Panc1 (cell line): Measurements from ENCODE around the gene STOM. TPM values are rescaled to one million over a fixed set of nuclear protein-coding genes. Genes with fewer than 3 reads are reported as not detected.
A peak's percentile ranks its signal among the peaks of the same experiment; 100 is the strongest.

Experiments used
- ATAC-seq: fragments of 200-7000 bp; cut with Tn5 transposase; 2 replicates; pipeline ENCODE4 v1.9.1; 2020; ENCODE audit warnings: mild to moderate bottlenecking, moderate library complexity
- Bru-seq: library from RNA; stranded (reverse); fragments of 400-500 nt; gene quantifications from one replicate; lab custom pipeline; 2021; lab: Mats Ljungman, UMichigan
- BruChase-seq, 2 experiments: library from RNA; stranded (reverse); fragments of 400-500 nt; gene quantifications; one replicate each; lab custom pipeline; 2021; lab: Mats Ljungman, UMichigan
- BruUV-seq: library from RNA; stranded (reverse); fragments of 400-500 nt; replicated peaks from 2 replicates; lab custom pipeline; 2021; lab: Mats Ljungman, UMichigan
- CTCF ChIA-PET: fragments of 300-600 bp; sonication (Branson Sonifier 250); formaldehyde crosslinking; loops from one replicate; lab custom pipeline; 2022; ENCODE audit warnings: antibody characterized with exemption; lab: Charles Lee
- POLR2A ChIA-PET: fragments of 300-600 bp; sonication (Branson Sonifier 250); formaldehyde crosslinking; loops from one replicate; lab custom pipeline; 2022; ENCODE audit warnings: antibody characterized with exemption; lab: Charles Lee
- DNase-seq: peaks from one replicate; pipeline ENCODE4 v3.0.0-alpha.2; 2010; ENCODE audit warnings: low read depth, low spot score
- H3K27ac ChIP-seq: 2 replicates; pipeline ENCODE4 v1.5.1; 2011; ENCODE audit warnings: mild to moderate bottlenecking, low read length, inconsistent platforms
- H3K27me3 ChIP-seq: fragments of 200-500 bp; sonication (Bioruptor generic); 2 replicates; pipeline ENCODE4 v1.6.0; 2014; ENCODE audit warnings: low read length, inconsistent platforms; ENCODE audit not compliant: control insufficient read depth, insufficient read depth
- H3K36me3 ChIP-seq: fragments of 200-500 bp; sonication (Bioruptor generic); 2 replicates; pipeline ENCODE4 v1.5.1; 2014; ENCODE audit warnings: inconsistent platforms, mild to moderate bottlenecking, low read length, moderate library complexity; ENCODE audit not compliant: control insufficient read depth, insufficient read depth
- H3K4me1 ChIP-seq: 2 replicates; pipeline ENCODE4 v1.5.1; 2011; ENCODE audit warnings: inconsistent platforms, mild to moderate bottlenecking, low read length, moderate library complexity; ENCODE audit not compliant: control insufficient read depth, insufficient read depth
- H3K4me3 ChIP-seq, 2 experiments: 2 replicates each; pipeline ENCODE4 v1.5.1; 2011 to 2012; ENCODE audit warnings: low read depth in 2 of 2, low read length in 2 of 2, mild to moderate bottlenecking in 2 of 2, inconsistent platforms in 1 of 2, moderate library complexity in 1 of 2
- H3K9me3 ChIP-seq: fragments of 200-500 bp; sonication (Bioruptor generic); 2 replicates; pipeline ENCODE4 v1.5.1; 2014; ENCODE audit warnings: low read depth, mild to moderate bottlenecking, inconsistent platforms, low read length, moderate library complexity; ENCODE audit not compliant: control insufficient read depth, insufficient read depth
- CTCF ChIP-seq: fragments of 450-650 bp; IDR thresholded peaks from 2 replicates; pipeline ENCODE4 v1.5.1; 2017; ENCODE audit warnings: mild to moderate bottlenecking
- POLR2AphosphoS5 ChIP-seq: IDR thresholded peaks from 2 replicates; pipeline ENCODE4 v1.6.1; 2012; ENCODE audit warnings: mild to moderate bottlenecking, low read depth, low read length, moderate library complexity
- REST ChIP-seq, 2 experiments: IDR thresholded peaks; 2 replicates each; pipeline ENCODE4 v1.6.1; 2011 to 2012; ENCODE audit warnings: low read depth in 2 of 2, control low read depth in 1 of 2, low read length in 1 of 2, mild to moderate bottlenecking in 1 of 2, moderate library complexity in 1 of 2; ENCODE audit not compliant: insufficient read depth in 1 of 2
- SIN3A ChIP-seq: IDR thresholded peaks from 2 replicates; pipeline ENCODE4 v1.6.1; 2012; ENCODE audit warnings: low read depth, mild to moderate bottlenecking, low read length, moderate library complexity, borderline replicate concordance; ENCODE audit not compliant: insufficient read depth
- TCF7L2 ChIP-seq: IDR thresholded peaks from 2 replicates; pipeline ENCODE4 v1.6.1; 2011; ENCODE audit warnings: mild to moderate bottlenecking, low read depth, low read length, inconsistent platforms
- in situ Hi-C: cut with HindIII; loops from 2 replicates; pipeline ENCODE4 v1.10.0; 2016; ENCODE audit warnings: low sequenced_read_pairs, low pct_unique_long_range_greater_than_20kb
- intact Hi-C: fragments of 100-400 bp; cut with micrococcal nuclease; formaldehyde crosslinking; loops from one replicate; pipeline ENCODE4 v1.10.0; 2022; ENCODE audit not compliant: unreplicated experiment
- long read RNA-seq: library from polyadenylated mRNA; unstranded; transcript quantifications from one replicate; pipeline ENCODE4 v2.0.0, GENCODE V29; 2021; ENCODE audit not compliant: unreplicated experiment
- polyA plus RNA-seq: library from polyadenylated mRNA; unstranded; fragments of >200 nt; gene quantifications from one replicate; pipeline ENCODE4 v1.2.1, GENCODE V29; 2012; ENCODE audit warnings: missing spikeins; ENCODE audit not compliant: insufficient read length
- total RNA-seq: library from RNA; stranded (reverse); gene quantifications from one replicate; pipeline ENCODE4 v1.2.1, GENCODE V29; 2021; ENCODE audit not compliant: unreplicated experiment

STOM gene
- total RNA-seq = 81.2 TPM
- 61.2 TPM for polyA plus RNA-seq
- percentile 82 among the genes with signal in this experiment for Bru-seq, nascent RNA
- percentile 79 among the genes with signal in this experiment for BruChase-seq, experiment 1, labeled RNA remaining after a 2-hour chase
- BruChase-seq, experiment 2, labeled RNA remaining after a 6-hour chase = percentile 91 among the genes with signal in this experiment
- long read RNA-seq, transcript STOM-201 (7 exons, 3,010 nt) = major isoform, 121 of 148 reads
- long read RNA-seq, partial matches to known transcripts = 6 of 148 reads
- long read RNA-seq, other reads (novel, unspliced or antisense) = 21 of 148 reads

GRCh38 chr9:121369595-121370265 lies at the start of gene STOM:
Gene STOM (minus strand): TSS chr9:121370250. CDS start chr9:121370187, 63 bp downstream.
- DNase-seq (no peak), ATAC-seq (peak; percentile 76)
- Histone ChIP-seq H3K27ac (peak within 1 kb of the TSS; percentile 80), H3K9me3 (no peaks in the 10 kb centered on the region), H3K4me3 (peak within 1 kb of the TSS; percentile 61 to 68), H3K4me1 (peaks cover 32% of the 10 kb centered on the region), H3K27me3 (no peaks in the 10 kb centered on the region), H3K36me3 (no peaks in the 10 kb centered on the region; the same call in 1 of the 2 replicates)
- no peak for TF ChIP-seq CTCF
- peak; percentile 58 for TF ChIP-seq POLR2AphosphoS5
- TF ChIP-seq TCF7L2 = no peak
- no peak for TF ChIP-seq REST (IDR thresholded peaks at IDR 0.05; ENCODE audit: insufficient read depth in 1 of 2, low read depth in 2 of 2, low read length in 1 of 2)
- no peak for TF ChIP-seq SIN3A
- intact Hi-C loops (no loop called here), in situ Hi-C loops (no loop called here)
- BruUV-seq = TSS peak; percentile 70
- ChIA-PET CTCF (no interaction called here), POLR2A (no interaction called here)

GRCh38 chr9:121411993-121412392 lies 41.9 kb upstream of the STOM start:
- DNase-seq (no peak), ATAC-seq (no peak)
- no peaks in the 10 kb centered on the region for H3K36me3 ChIP-seq
- no TSS peak for BruUV-seq
- H3K4me3 ChIP-seq = no peak overlapping the region
- POLR2A ChIA-PET = no interaction called here
- CTCF ChIA-PET = no interaction called here
- in situ Hi-C loops (no loop called here), intact Hi-C loops (no loop called here)
- H3K9me3 ChIP-seq = no peaks in the 10 kb centered on the region
- no peaks in the 10 kb centered on the region; the same call in 1 of the 2 replicates for H3K27me3 ChIP-seq
- no peaks in the 10 kb centered on the region for H3K4me1 ChIP-seq
- no peak for TF ChIP-seq SIN3A
- TF ChIP-seq POLR2AphosphoS5 = no peak
- TF ChIP-seq REST (IDR thresholded peaks at IDR 0.05; ENCODE audit: insufficient read depth in 1 of 2, low read depth in 2 of 2, low read length in 1 of 2) = no peak
- no peak for TF ChIP-seq TCF7L2
- TF ChIP-seq CTCF = no peak
- H3K27ac ChIP-seq = no peak overlapping the region
